ENCODE data around the gene MGAT5B. TPM values are rescaled to one million over a fixed set of nuclear protein-coding genes. Genes with fewer than 3 reads are reported as not detected.

The MGAT5B gene
- total RNA-seq, 1 experiment from 2014 or later = 14.3 TPM

- Histone ChIP-seq H3K4me1 (replicated peaks; ENCODE audit: insufficient read depth) (no peaks in the 10 kb centered on the region), H3K9me3 (ENCODE audit: insufficient read depth, low read depth) (no peaks in the 10 kb centered on the region), H3K36me3 (ENCODE audit: low read depth) (no peaks in the 10 kb centered on the region), H4K20me1 (ENCODE audit: insufficient read depth) (no peaks in the 10 kb centered on the region), H3K4me2 (no peak overlapping the region), H3K27ac (no peak overlapping the region), H3F3A (ENCODE audit: insufficient read depth, low read depth) (no peaks in the 10 kb centered on the region), H3K9me2 (ENCODE audit: insufficient read depth) (no peaks in the 10 kb centered on the region), H2AFZ (no peak overlapping the region), H3K27me3 (ENCODE audit: insufficient read depth, low read depth) (no peaks in the 10 kb centered on the region), H3K79me2 (ENCODE audit: low read depth) (no peaks in the 10 kb centered on the region), H3K4me3 (no peak overlapping the region)
- no peak for DNase-seq
- no peak for TF ChIP-seq EZH2 (IDR thresholded peaks at IDR 0.05; ENCODE audit: low read depth)
- no peak for TF ChIP-seq CTCF (conservative IDR thresholded peaks at IDR 0.05)
- ChIA-PET POLR2A (ENCODE audit: unreplicated experiment) (no interaction called here), CTCF (no interaction called here)
- intact Hi-C loops (cut with micrococcal nuclease; ENCODE audit: unreplicated experiment) = no loop called here
- BruUV-seq (replicated peaks) = no TSS peak
These were observed 78.0 kb downstream of the MGAT5B start for GRCh38 chr17:76946111-76946771.

GRCh38 chr17:76946772-76947135, 78.5 kb downstream of the MGAT5B start:
- ChIA-PET CTCF (no interaction called here), POLR2A (ENCODE audit: unreplicated experiment) (no interaction called here)
- TF ChIP-seq CTCF (conservative IDR thresholded peaks at IDR 0.05) (no peak), EZH2 (IDR thresholded peaks at IDR 0.05; ENCODE audit: low read depth) (no peak)
- Histone ChIP-seq H3K36me3 (ENCODE audit: low read depth) (no peaks in the 10 kb centered on the region), H3K9me3 (ENCODE audit: insufficient read depth, low read depth) (no peaks in the 10 kb centered on the region), H4K20me1 (ENCODE audit: insufficient read depth) (no peaks in the 10 kb centered on the region), H3K27ac (no peak overlapping the region), H2AFZ (no peak overlapping the region), H3F3A (ENCODE audit: insufficient read depth, low read depth) (no peaks in the 10 kb centered on the region), H3K9me2 (ENCODE audit: insufficient read depth) (no peaks in the 10 kb centered on the region), H3K4me1 (replicated peaks; ENCODE audit: insufficient read depth) (no peaks in the 10 kb centered on the region), H3K4me3 (no peak overlapping the region), H3K27me3 (ENCODE audit: insufficient read depth, low read depth) (no peaks in the 10 kb centered on the region), H3K79me2 (ENCODE audit: low read depth) (no peaks in the 10 kb centered on the region), H3K4me2 (no peak overlapping the region)
- no TSS peak for BruUV-seq (replicated peaks)
- no peak for DNase-seq
- intact Hi-C loops (cut with micrococcal nuclease; ENCODE audit: unreplicated experiment) = no loop called here

- BruUV-seq (replicated peaks) = no TSS peak
- H3K27ac ChIP-seq = no peak overlapping the region
- no peaks in the 10 kb centered on the region for H3K9me3 ChIP-seq (ENCODE audit: insufficient read depth, low read depth)
- H3F3A ChIP-seq (ENCODE audit: insufficient read depth, low read depth) = no peaks in the 10 kb centered on the region
- H3K4me3 ChIP-seq = no peak overlapping the region
- intact Hi-C loops (cut with micrococcal nuclease; ENCODE audit: unreplicated experiment) = no loop called here
- H3K27me3 ChIP-seq (ENCODE audit: insufficient read depth, low read depth) = no peaks in the 10 kb centered on the region
- H3K4me2 ChIP-seq = no peak overlapping the region
- no peak overlapping the region for H2AFZ ChIP-seq
- TF ChIP-seq EZH2 (IDR thresholded peaks at IDR 0.05; ENCODE audit: low read depth) = no peak
- TF ChIP-seq CTCF (conservative IDR thresholded peaks at IDR 0.05) = no peak
- ChIA-PET POLR2A (ENCODE audit: unreplicated experiment) (no interaction called here), CTCF (no interaction called here)
- no peaks in the 10 kb centered on the region for H3K79me2 ChIP-seq (ENCODE audit: low read depth)
- H4K20me1 ChIP-seq (ENCODE audit: insufficient read depth) = no peaks in the 10 kb centered on the region
- no peaks in the 10 kb centered on the region for H3K36me3 ChIP-seq (ENCODE audit: low read depth)
- H3K4me1 ChIP-seq (replicated peaks; ENCODE audit: insufficient read depth) = no peaks in the 10 kb centered on the region
- H3K9me2 ChIP-seq (ENCODE audit: insufficient read depth) = no peaks in the 10 kb centered on the region
- no peak for DNase-seq
These were observed 79.1 kb downstream of the MGAT5B start for GRCh38 chr17:76947309-76947708.

Measured in PC-9 (cell line).